K562 (cell line): Measurements from ENCODE around the gene PDCD10. TPM values are rescaled to one million over a fixed set of nuclear protein-coding genes. Genes with fewer than 3 reads are reported as not detected.

Experiments
- ATAC-seq: fragments of 200-7000 bp; cut with Tn5 transposase; 3 replicates; pipeline ENCODE4 v1.9.1; 2020; ENCODE audit warnings: moderate library complexity
- BruUV-seq: library from RNA; stranded (reverse); fragments of 400-500 nt; replicated peaks from 2 replicates; lab custom pipeline; 2021; lab: Mats Ljungman, UMichigan
- CTCF ChIA-PET: fragments of 300-600 bp; formaldehyde crosslinking; extraction: SDS; loops from one replicate; lab custom pipeline; 2021; ENCODE audit warnings: low intra/inter-chr PET ratio; lab: Yijun Ruan, JAX
- POLR2A ChIA-PET: fragments of 300-600, 350-650 bp; sonication (Branson Sonifier 250); formaldehyde crosslinking; extraction: SDS; loops from one replicate; lab custom pipeline; 2021; ENCODE audit warnings: antibody characterized with exemption, inconsistent platforms; lab: Yijun Ruan, JAX
- DNase-seq, 4 experiments: peaks; one replicate each; pipeline versions ENCODE4 v3.0.0 to v3.0.0-alpha.2; 2011 to 2018; ENCODE audit warnings: low spot score in 3 of 4, mixed read lengths in 3 of 4; ENCODE audit errors: extremely low read depth in 1 of 4
- FAIRE-seq: peaks from 2 replicates; lab custom pipeline; 2011; peaks lifted over from hg19 to GRCh38; lab: Jason Lieb, UNC
- H2AFZ ChIP-seq: 2 replicates; pipeline ENCODE4 v1.6.0; 2011; ENCODE audit warnings: low read depth, low read length, control low read depth, inconsistent platforms
- H3K27ac ChIP-seq: fragments of 200-600 bp; 3 replicates; pipeline ENCODE4 v1.8.0; 2011; ENCODE audit warnings: low read depth, mild to moderate bottlenecking, control low read depth, inconsistent platforms, low read length, moderate library complexity, mixed read lengths; ENCODE audit errors: extremely low read depth
- H3K27me3 ChIP-seq, 2 experiments: fragments of 300-600 bp in 1 of 2; 2 replicates in 1 of 2; 3 replicates in 1 of 2; pipeline versions ENCODE4 v1.6.0 to v1.8.0; 2011; ENCODE audit warnings: inconsistent platforms in 2 of 2, low read length in 2 of 2, mild to moderate bottlenecking in 1 of 2, mixed read lengths in 1 of 2, moderate library complexity in 1 of 2; ENCODE audit not compliant: control insufficient read depth in 2 of 2, insufficient read depth in 2 of 2
- H3K36me3 ChIP-seq: fragments of 300-600 bp; 3 replicates; pipeline ENCODE4 v1.8.0; 2011; ENCODE audit warnings: mild to moderate bottlenecking, low read length, inconsistent platforms; ENCODE audit not compliant: control insufficient read depth, insufficient read depth
- H3K4me1 ChIP-seq, 2 experiments: fragments of 200-600 bp in 1 of 2; replicated peaks in 1 of 2; 2 replicates in 1 of 2; 3 replicates in 1 of 2; pipeline versions ENCODE4 v1.5.1 to v1.8.0; 2011; ENCODE audit warnings: inconsistent platforms in 2 of 2, low read length in 2 of 2, mild to moderate bottlenecking in 1 of 2, mixed read lengths in 1 of 2, moderate library complexity in 1 of 2; ENCODE audit not compliant: control insufficient read depth in 2 of 2, insufficient read depth in 2 of 2
- H3K4me2 ChIP-seq: 2 replicates; pipeline ENCODE4 v1.6.1; 2011; ENCODE audit warnings: low read length, control low read depth, inconsistent platforms, mixed read lengths; ENCODE audit not compliant: insufficient read depth
- H3K4me3 ChIP-seq: fragments of 200-600 bp; sonication (generic), shearing (Covaris generic); 2 replicates; pipeline ENCODE4 v1.5.1; 2016; ENCODE audit warnings: control low read depth, inconsistent platforms
- H3K79me2 ChIP-seq: fragments of 200-600 bp; 3 replicates; pipeline ENCODE4 v1.8.0; 2011; ENCODE audit warnings: low read length, inconsistent platforms; ENCODE audit not compliant: control insufficient read depth, insufficient read depth
- H3K9ac ChIP-seq, 2 experiments: 2 replicates each; pipeline versions ENCODE4 v1.6.0 to v1.6.1; 2011; ENCODE audit warnings: low read depth in 2 of 2, low read length in 2 of 2, control low read depth in 1 of 2, inconsistent platforms in 1 of 2, mild to moderate bottlenecking in 1 of 2, mixed read lengths in 1 of 2; ENCODE audit not compliant: insufficient read depth in 1 of 2
- H3K9me1 ChIP-seq: one replicate; pipeline ENCODE4 v1.6.0; 2011; ENCODE audit warnings: inconsistent platforms, mild to moderate bottlenecking, low read length, moderate library complexity; ENCODE audit not compliant: control insufficient read depth, insufficient read depth
- H3K9me3 ChIP-seq: replicated peaks from 2 replicates; pipeline ENCODE4 v1.5.1; 2011; ENCODE audit warnings: low read depth, low read length, inconsistent platforms; ENCODE audit not compliant: control insufficient read depth, insufficient read depth
- H4K20me1 ChIP-seq: replicated peaks from 2 replicates; pipeline ENCODE4 v1.6.1; 2011; ENCODE audit warnings: low read length, inconsistent platforms, mixed read lengths; ENCODE audit not compliant: control insufficient read depth, insufficient read depth
- DEAF1 ChIP-seq: fragments of 450-650 bp; formaldehyde crosslinking; IDR thresholded peaks from 2 replicates; pipeline ENCODE4 v1.4.0; 2020; ENCODE audit warnings: mild to moderate bottlenecking, moderate library complexity
- FOXJ3 ChIP-seq: sonication (generic); formaldehyde crosslinking; IDR thresholded peaks from 2 replicates; pipeline ENCODE4 v1.4.0; 2020; ENCODE audit warnings: mild to moderate bottlenecking, missing genetic modification reagents
- WGBS: fragments of 100-300 bp; shearing (Covaris generic); methylation state at CpG from one replicate; pipeline ENCODE4 v1.1.6; 2016; ENCODE audit warnings: low coverage, mixed read lengths; ENCODE audit not compliant: insufficient coverage; ENCODE audit errors: missing lambda C conversion rate; 5-methylcytosine and 5-hydroxymethylcytosine counted together
- in situ Hi-C: fragments of 300-500 bp; cut with MboI; formaldehyde crosslinking; loops from 4 replicates; pipeline ENCODE4 v1.15.0; 2018; ENCODE audit warnings: inconsistent platforms, mixed read lengths
- intact Hi-C: fragments of 100-400 bp; cut with micrococcal nuclease; formaldehyde crosslinking; loops from 2 replicates; pipeline ENCODE4 v1.14.2; 2022
- polyA plus RNA-seq, 8 experiments: library from polyadenylated mRNA; depleted of rRNA in 4 of 8; stranded (reverse) in 5 of 8; unstranded in 3 of 8; fragments of >200 nt; fragmentation: Nextera tagmentation in 2 of 8; fragmentation: Illumina TruSeq in 1 of 8; extraction: Ambion mirVana in 2 of 8; extraction: Trizol in 1 of 8; gene quantifications; 2 replicates each; pipeline versions ENCODE4 v1.2.1 to v1.2.3, GENCODE V29; 2011 to 2014; ENCODE audit warnings: inconsistent platforms in 1 of 8, missing spikeins in 1 of 8
- total RNA-seq, 7 experiments: library from RNA; depleted of rRNA in 6 of 7; stranded (reverse); fragments of >200 nt in 6 of 7; fragmentation: Illumina TruSeq in 2 of 7; extraction: Trizol in 2 of 7; gene quantifications; 2 replicates each; pipeline versions ENCODE4 v1.2.1 to v1.2.3, GENCODE V29; 2011 to 2021; ENCODE audit warnings: low replicate concordance in 1 of 7

The PDCD10 gene
- total and polyA plus RNA-seq, 9 of the 15 experiments (the other 6 are each of a cell fraction or from before 2014, with no cell fraction given): 121 to 476 (median 232) TPM

- peak; percentile 9; the same call in 1 of the 2 replicates for TF ChIP-seq DEAF1 (CRISPR knock-in tag)
- TF ChIP-seq FOXJ3: no peak
- TF ChIP-seq, all 486 proteins: peak for 1
- 0% methylated on average over 7 of the region's 7 CpGs for WGBS
- H3K27ac ChIP-seq: peak overlapping the region; percentile 9; the same call in 1 of the 3 replicates
These were observed 1.6 kb upstream of the PDCD10 start for GRCh38 chr3:167736264-167736787.

More at GRCh38 chr3:167736264-167736787, 1.6 kb upstream of the PDCD10 start:
- Histone ChIP-seq H3K9ac (peak overlapping the region in 1 of 2 experiments; percentile 67; a peak in 3 of 4 replicates), H3K4me3 (peak overlapping the region; percentile 77), H3K9me3 (no peaks in the 10 kb centered on the region), H2AFZ (peak overlapping the region; percentile 86; the same call in 1 of the 2 replicates), H3K79me2 (peaks cover 85% of the 10 kb centered on the region), H3K4me1 (peaks cover 3 to 16% of the 10 kb centered on the region in 2 experiments; a peak in 3 of 5 replicates), H3K27me3 (no peaks in the 10 kb centered on the region), H3K4me2 (peak overlapping the region; percentile 93), H3K9me1 (no peaks in the 10 kb centered on the region), H4K20me1 (0 out of 2 replicates have a peak, but pooled peaks cover 5% of the 10 kb centered on the region), H3K36me3 (peaks cover 8% of the 10 kb centered on the region; the same call in 2 of the 3 replicates)
- FAIRE-seq (no peak), DNase-seq (no peak), ATAC-seq (no peak)
- intact Hi-C loops (loop anchor here (5.0 kb wide), 2 partner anchors 49 to 146 kb away; no protein-coding TSS in a partner anchor), in situ Hi-C loops (no loop called here)
- BruUV-seq: TSS peak; percentile 40
- POLR2A ChIA-PET: interaction anchor here (0.7 to 1.4 kb wide), 5 partner anchors 8 to 1412 kb away, joined by 3 to 5 read pairs (median 3); no protein-coding TSS in a partner anchor
- CTCF ChIA-PET: no interaction called here
